Measurements from ENCODE around the gene N4BP2.
A peak's percentile ranks its signal among the peaks of the same experiment; 100 is the strongest.

N4BP2 gene

DNA sequence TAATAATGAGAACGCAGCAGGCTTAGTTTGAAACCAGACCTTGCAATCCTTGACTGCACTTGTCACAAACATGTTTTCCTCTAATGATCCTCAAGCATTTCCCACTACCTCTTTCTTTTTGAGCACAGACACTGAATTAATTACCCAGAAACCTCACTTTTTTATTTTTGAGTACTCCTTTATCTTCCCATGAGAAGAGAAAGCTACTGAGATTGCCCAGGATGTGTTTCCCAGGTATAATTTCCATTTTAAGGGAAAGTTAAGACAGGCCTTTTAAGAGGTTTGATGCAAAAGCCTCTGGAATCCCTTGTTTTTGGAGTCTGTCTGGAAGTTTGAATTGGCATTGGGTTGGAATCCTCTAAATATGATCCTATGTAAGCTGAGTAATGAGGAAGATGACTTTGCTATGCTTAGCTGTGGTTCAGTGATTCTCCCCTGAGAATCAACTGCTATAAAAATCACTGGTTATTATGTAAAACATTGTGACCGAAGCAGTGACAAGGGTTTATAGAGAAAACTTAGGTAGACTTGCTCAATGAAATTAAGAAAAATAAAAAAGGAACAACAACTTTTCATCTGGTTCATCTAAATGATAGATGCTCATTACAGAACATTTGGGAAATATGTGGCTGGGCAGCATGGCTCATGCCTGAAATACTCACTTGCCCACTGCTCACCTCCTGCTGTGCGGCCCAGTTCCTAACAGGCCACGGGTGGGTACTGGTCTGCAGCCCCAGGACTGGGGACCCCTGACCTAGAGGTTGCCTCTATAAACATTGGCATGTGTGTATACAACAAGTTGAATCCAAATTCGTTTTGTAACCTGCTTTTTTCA, 129.4 kb downstream of the N4BP2 start:
- Histone ChIP-seq H2BK15ac (ENCODE audit: low read depth, poor library complexity, severe bottlenecking) (no peak overlapping the region), H3K4me1 (ENCODE audit: control insufficient read depth, insufficient read depth, low read depth, low read length) (peaks cover 3% of the 10 kb centered on the region), H2AK5ac (ENCODE audit: low read length, severe bottlenecking) (no peak overlapping the region), H2AFZ (ENCODE audit: low read depth, low read length) (no peak overlapping the region), H3K79me1 (replicated peaks; ENCODE audit: low read length, poor library complexity, severe bottlenecking) (no peaks in the 10 kb centered on the region), H2BK5ac (ENCODE audit: low read depth, low read length, poor library complexity, severe bottlenecking) (no peak overlapping the region), H4K91ac (ENCODE audit: low read length) (no peak overlapping the region), H3K23ac (ENCODE audit: low read length in 2 of 2) (no peak overlapping the region), H3K4me3 (ENCODE audit: insufficient read depth in 1 of 2, low read depth in 1 of 2, low read length in 2 of 2) (no peak overlapping the region), H2BK120ac (ENCODE audit: low read depth, low read length) (no peak overlapping the region), H3K4me2 (ENCODE audit: low read length, poor library complexity, severe bottlenecking) (no peak overlapping the region), H3K9ac (ENCODE audit: low read length) (peak overlapping the region; percentile 46), H3K18ac (ENCODE audit: low read depth in 1 of 2, low read length in 2 of 2) (no peak overlapping the region), H3K27me3 (ENCODE audit: control insufficient read depth in 1 of 2, insufficient read depth in 1 of 2, low read length in 2 of 2) (no peaks in the 10 kb centered on the region), H3K36me3 (ENCODE audit: control insufficient read depth in 1 of 2, insufficient read depth in 2 of 2, low read depth in 1 of 2, low read length in 2 of 2) (no peaks in the 10 kb centered on the region), H4K8ac (ENCODE audit: low read length) (no peak overlapping the region), H2BK12ac (ENCODE audit: low read length in 2 of 2) (no peak overlapping the region), H3K27ac (ENCODE audit: low read length, poor library complexity, severe bottlenecking) (peak overlapping the region; percentile 71), H3K14ac (ENCODE audit: low read length in 2 of 2) (no peak overlapping the region), H3K4ac (ENCODE audit: low read depth in 1 of 2, low read length in 2 of 2) (no peak overlapping the region), H3K9me3 (ENCODE audit: control insufficient read depth, low read length) (no peaks in the 10 kb centered on the region)
- no peak for DNase-seq
- 81% methylated on average over 4 of the region's 5 CpGs for whole genome bisulfite sequencing

DNA sequence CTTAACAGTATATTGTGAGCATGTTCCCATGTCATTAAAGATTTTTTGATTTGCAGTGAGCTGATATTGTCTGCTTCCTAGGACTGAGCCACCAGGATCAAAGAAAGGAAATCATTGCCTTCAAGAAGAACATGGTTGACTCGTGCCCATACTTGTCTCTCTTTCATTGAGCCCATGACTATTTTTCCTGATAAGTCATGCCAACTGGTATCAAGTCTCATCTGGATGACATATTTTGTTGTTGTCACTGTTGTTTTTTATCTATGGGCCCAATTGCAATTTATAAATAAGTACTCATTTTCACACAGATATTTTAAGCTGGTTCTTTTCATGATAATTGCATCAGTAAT, 130.0 kb downstream of the N4BP2 start:
- H2AFZ ChIP-seq (ENCODE audit: low read depth, low read length) = no peak overlapping the region
- H3K4me3 ChIP-seq (ENCODE audit: insufficient read depth in 1 of 2, low read depth in 1 of 2, low read length in 2 of 2) = no peak overlapping the region
- H3K9me3 ChIP-seq (ENCODE audit: control insufficient read depth, low read length) = no peaks in the 10 kb centered on the region
- H3K9ac ChIP-seq (ENCODE audit: low read length) = no peak overlapping the region
- no peak overlapping the region for H4K8ac ChIP-seq (ENCODE audit: low read length)
- H3K14ac ChIP-seq (ENCODE audit: low read length in 2 of 2) = no peak overlapping the region
- no peak overlapping the region for H2BK12ac ChIP-seq (ENCODE audit: low read length in 2 of 2)
- peaks cover 3% of the 10 kb centered on the region for H3K4me1 ChIP-seq (ENCODE audit: control insufficient read depth, insufficient read depth, low read depth, low read length)
- H3K4me2 ChIP-seq (ENCODE audit: low read length, poor library complexity, severe bottlenecking) = no peak overlapping the region
- H3K27ac ChIP-seq (ENCODE audit: low read length, poor library complexity, severe bottlenecking) = peak overlapping the region; percentile 5
- no peak overlapping the region for H2AK5ac ChIP-seq (ENCODE audit: low read length, severe bottlenecking)
- no peak overlapping the region for H2BK120ac ChIP-seq (ENCODE audit: low read depth, low read length)
- H4K91ac ChIP-seq (ENCODE audit: low read length) = no peak overlapping the region
- no peaks in the 10 kb centered on the region for H3K79me1 ChIP-seq (replicated peaks; ENCODE audit: low read length, poor library complexity, severe bottlenecking)
- no peak for DNase-seq
- no peak overlapping the region for H3K23ac ChIP-seq (ENCODE audit: low read length in 2 of 2)
- no peak overlapping the region for H2BK5ac ChIP-seq (ENCODE audit: low read depth, low read length, poor library complexity, severe bottlenecking)
- H3K27me3 ChIP-seq (ENCODE audit: control insufficient read depth in 1 of 2, insufficient read depth in 1 of 2, low read length in 2 of 2) = no peaks in the 10 kb centered on the region
- no peak overlapping the region for H3K18ac ChIP-seq (ENCODE audit: low read depth in 1 of 2, low read length in 2 of 2)
- 92% methylated on average over 1 of the region's 1 CpG for WGBS
- H2BK15ac ChIP-seq (ENCODE audit: low read depth, poor library complexity, severe bottlenecking) = no peak overlapping the region
- H3K4ac ChIP-seq (ENCODE audit: low read depth in 1 of 2, low read length in 2 of 2) = no peak overlapping the region
- no peaks in the 10 kb centered on the region for H3K36me3 ChIP-seq (ENCODE audit: control insufficient read depth in 1 of 2, insufficient read depth in 2 of 2, low read depth in 1 of 2, low read length in 2 of 2)

DNA sequence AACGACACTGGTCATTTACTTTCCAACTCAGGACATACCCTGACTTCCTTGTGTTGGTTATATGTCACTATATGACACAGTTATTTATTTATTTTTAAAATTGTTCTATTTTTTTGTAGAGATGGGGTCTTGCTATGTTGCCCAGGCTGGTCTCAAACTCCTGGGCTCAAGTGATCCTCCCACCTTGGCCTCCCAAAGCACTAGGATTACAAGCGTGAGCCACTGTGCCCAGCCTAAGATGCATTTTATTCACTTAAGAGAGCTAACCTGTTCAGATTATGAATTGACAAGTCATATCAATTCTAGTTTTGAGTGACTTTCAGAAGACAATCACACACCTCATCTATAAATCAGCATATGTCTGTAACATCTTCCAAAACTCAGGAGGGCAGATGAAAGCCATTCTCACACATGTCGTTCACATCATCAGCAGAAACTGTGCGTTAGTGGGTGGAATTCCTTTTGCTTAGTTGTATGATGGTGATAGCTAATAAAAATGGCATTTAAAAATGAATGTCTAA, 130.8 kb downstream of the N4BP2 start:
- no peak overlapping the region for H3K4me3 ChIP-seq (ENCODE audit: insufficient read depth in 1 of 2, low read depth in 1 of 2, low read length in 2 of 2)
- no peak overlapping the region for H4K91ac ChIP-seq (ENCODE audit: low read length)
- H3K4me1 ChIP-seq (ENCODE audit: control insufficient read depth, insufficient read depth, low read depth, low read length) = peaks cover 3% of the 10 kb centered on the region
- H2AK5ac ChIP-seq (ENCODE audit: low read length, severe bottlenecking) = no peak overlapping the region
- H4K8ac ChIP-seq (ENCODE audit: low read length) = no peak overlapping the region
- H2BK5ac ChIP-seq (ENCODE audit: low read depth, low read length, poor library complexity, severe bottlenecking) = no peak overlapping the region
- H2BK15ac ChIP-seq (ENCODE audit: low read depth, poor library complexity, severe bottlenecking) = no peak overlapping the region
- no peak overlapping the region for H2AFZ ChIP-seq (ENCODE audit: low read depth, low read length)
- H2BK120ac ChIP-seq (ENCODE audit: low read depth, low read length) = no peak overlapping the region
- no peaks in the 10 kb centered on the region for H3K36me3 ChIP-seq (ENCODE audit: control insufficient read depth in 1 of 2, insufficient read depth in 2 of 2, low read depth in 1 of 2, low read length in 2 of 2)
- no peak for DNase-seq
- H3K23ac ChIP-seq (ENCODE audit: low read length in 2 of 2) = no peak overlapping the region
- no peak overlapping the region for H3K18ac ChIP-seq (ENCODE audit: low read depth in 1 of 2, low read length in 2 of 2)
- H3K9me3 ChIP-seq (ENCODE audit: control insufficient read depth, low read length) = no peaks in the 10 kb centered on the region
- H3K9ac ChIP-seq (ENCODE audit: low read length) = no peak overlapping the region
- 88% methylated on average over 4 of the region's 4 CpGs for WGBS
- no peak overlapping the region for H3K4ac ChIP-seq (ENCODE audit: low read depth in 1 of 2, low read length in 2 of 2)
- H3K27ac ChIP-seq (ENCODE audit: low read length, poor library complexity, severe bottlenecking) = no peak overlapping the region
- no peak overlapping the region for H2BK12ac ChIP-seq (ENCODE audit: low read length in 2 of 2)
- H3K79me1 ChIP-seq (replicated peaks; ENCODE audit: low read length, poor library complexity, severe bottlenecking) = no peaks in the 10 kb centered on the region
- H3K14ac ChIP-seq (ENCODE audit: low read length in 2 of 2) = no peak overlapping the region
- H3K27me3 ChIP-seq (ENCODE audit: control insufficient read depth in 1 of 2, insufficient read depth in 1 of 2, low read length in 2 of 2) = no peaks in the 10 kb centered on the region
- H3K4me2 ChIP-seq (ENCODE audit: low read length, poor library complexity, severe bottlenecking) = no peak overlapping the region

DNA sequence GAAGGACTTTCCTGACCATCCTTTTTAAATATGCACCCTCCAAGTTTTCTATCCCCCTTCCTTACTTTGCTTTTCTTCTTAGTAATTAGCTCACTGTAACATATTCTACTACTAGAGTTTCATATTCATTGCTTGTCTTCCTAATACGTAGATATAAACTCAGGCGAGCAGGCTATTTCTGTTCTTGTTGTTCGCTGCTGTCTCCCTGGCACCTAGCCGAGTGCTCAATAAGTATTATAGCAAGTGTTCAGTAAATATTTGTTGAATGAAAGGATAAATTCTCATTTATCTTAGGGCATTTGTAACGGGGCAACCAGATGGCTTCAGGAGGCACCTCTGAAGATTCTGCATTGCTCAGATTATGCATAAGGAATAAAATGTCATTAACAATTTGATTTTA, 133.4 kb downstream of the N4BP2 start:
- no peak overlapping the region for H3K4me3 ChIP-seq (ENCODE audit: insufficient read depth in 1 of 2, low read depth in 1 of 2, low read length in 2 of 2)
- no peak overlapping the region for H2AK5ac ChIP-seq (ENCODE audit: low read length, severe bottlenecking)
- no peak overlapping the region for H3K23ac ChIP-seq (ENCODE audit: low read length in 2 of 2)
- no peak overlapping the region for H2AFZ ChIP-seq (ENCODE audit: low read depth, low read length)
- H3K79me1 ChIP-seq (replicated peaks; ENCODE audit: low read length, poor library complexity, severe bottlenecking) = no peaks in the 10 kb centered on the region
- no peak overlapping the region for H2BK120ac ChIP-seq (ENCODE audit: low read depth, low read length)
- no peak overlapping the region for H4K8ac ChIP-seq (ENCODE audit: low read length)
- H3K4ac ChIP-seq (ENCODE audit: low read depth in 1 of 2, low read length in 2 of 2) = no peak overlapping the region
- no peaks in the 10 kb centered on the region for H3K9me3 ChIP-seq (ENCODE audit: control insufficient read depth, low read length)
- H2BK12ac ChIP-seq (ENCODE audit: low read length in 2 of 2) = no peak overlapping the region
- H2BK15ac ChIP-seq (ENCODE audit: low read depth, poor library complexity, severe bottlenecking) = no peak overlapping the region
- no peak overlapping the region for H4K91ac ChIP-seq (ENCODE audit: low read length)
- H3K14ac ChIP-seq (ENCODE audit: low read length in 2 of 2) = no peak overlapping the region
- no peak overlapping the region for H3K18ac ChIP-seq (ENCODE audit: low read depth in 1 of 2, low read length in 2 of 2)
- no peak overlapping the region for H3K4me2 ChIP-seq (ENCODE audit: low read length, poor library complexity, severe bottlenecking)
- H3K27me3 ChIP-seq (ENCODE audit: control insufficient read depth in 1 of 2, insufficient read depth in 1 of 2, low read length in 2 of 2) = no peaks in the 10 kb centered on the region
- no peak overlapping the region for H3K9ac ChIP-seq (ENCODE audit: low read length)
- H2BK5ac ChIP-seq (ENCODE audit: low read depth, low read length, poor library complexity, severe bottlenecking) = no peak overlapping the region
- peaks cover 9% of the 10 kb centered on the region for H3K4me1 ChIP-seq (ENCODE audit: control insufficient read depth, insufficient read depth, low read depth, low read length)
- WGBS = 86% methylated on average over 4 of the region's 5 CpGs
- peak; percentile 17 for DNase-seq
- no peaks in the 10 kb centered on the region for H3K36me3 ChIP-seq (ENCODE audit: control insufficient read depth in 1 of 2, insufficient read depth in 2 of 2, low read depth in 1 of 2, low read length in 2 of 2)
- H3K27ac ChIP-seq (ENCODE audit: low read length, poor library complexity, severe bottlenecking) = no peak overlapping the region

Data from mesenchymal stem cell (in vitro differentiated cells and primary cell).